ENCODE results near the gene DOHH.
"Not testable (repeated sequence)": the region's sequence is repeated elsewhere in the genome, so short reads cannot be mapped to it uniquely, and the experiment has no call there.

Gene DOHH

GRCh38 chr19:3448616-3449334 lies 51.7 kb downstream of the DOHH start:
- H3K4me3 ChIP-seq (ENCODE audit: low read depth, low read length), result no peak overlapping the region
- TF ChIP-seq, protein P1, sequence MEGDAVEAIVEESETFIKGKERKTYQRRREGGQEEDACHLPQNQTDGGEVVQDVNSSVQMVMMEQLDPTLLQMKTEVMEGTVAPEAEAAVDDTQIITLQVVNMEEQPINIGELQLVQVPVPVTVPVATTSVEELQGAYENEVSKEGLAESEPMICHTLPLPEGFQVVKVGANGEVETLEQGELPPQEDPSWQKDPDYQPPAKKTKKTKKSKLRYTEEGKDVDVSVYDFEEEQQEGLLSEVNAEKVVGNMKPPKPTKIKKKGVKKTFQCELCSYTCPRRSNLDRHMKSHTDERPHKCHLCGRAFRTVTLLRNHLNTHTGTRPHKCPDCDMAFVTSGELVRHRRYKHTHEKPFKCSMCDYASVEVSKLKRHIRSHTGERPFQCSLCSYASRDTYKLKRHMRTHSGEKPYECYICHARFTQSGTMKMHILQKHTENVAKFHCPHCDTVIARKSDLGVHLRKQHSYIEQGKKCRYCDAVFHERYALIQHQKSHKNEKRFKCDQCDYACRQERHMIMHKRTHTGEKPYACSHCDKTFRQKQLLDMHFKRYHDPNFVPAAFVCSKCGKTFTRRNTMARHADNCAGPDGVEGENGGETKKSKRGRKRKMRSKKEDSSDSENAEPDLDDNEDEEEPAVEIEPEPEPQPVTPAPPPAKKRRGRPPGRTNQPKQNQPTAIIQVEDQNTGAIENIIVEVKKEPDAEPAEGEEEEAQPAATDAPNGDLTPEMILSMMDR (IDR thresholded peaks at IDR 0.05; ENCODE audit: low read depth, low read length), result no peak

GRCh38 chr19:3446657-3447056 lies 53.8 kb downstream of the DOHH start:
- H3K4me3 ChIP-seq (ENCODE audit: low read depth, low read length), result not testable (repeated sequence)

DNA sequence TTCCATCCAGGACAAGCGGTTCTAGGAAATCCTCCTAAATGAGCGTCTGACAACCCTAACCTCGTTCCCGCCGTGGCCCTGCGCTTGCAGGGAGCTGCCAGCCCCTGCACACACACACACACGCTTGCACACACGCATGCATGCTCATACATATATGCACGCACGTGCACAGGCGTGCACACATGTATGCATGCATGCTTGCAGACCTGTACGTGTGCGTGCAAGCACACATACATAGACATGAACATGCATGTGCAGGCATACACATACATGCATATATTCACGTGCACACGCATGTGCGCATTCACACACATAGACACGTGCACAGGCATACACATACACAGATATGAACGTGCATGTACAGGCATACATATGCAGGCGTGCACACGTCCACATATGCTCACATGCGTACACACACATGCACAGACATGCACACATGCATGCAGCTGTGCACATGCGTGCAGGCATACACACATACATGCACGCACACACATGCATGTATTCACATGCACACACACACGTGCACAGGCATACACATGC lies 55.7 kb downstream of the DOHH start:
- TF ChIP-seq, protein P1 (IDR thresholded peaks at IDR 0.05; ENCODE audit: low read depth, low read length), result no peak
- H3K4me3 ChIP-seq (ENCODE audit: low read depth, low read length), result no peak overlapping the region

- H3K4me3 ChIP-seq (ENCODE audit: low read depth, low read length), result no peak overlapping the region
- TF ChIP-seq, protein P1 (IDR thresholded peaks at IDR 0.05; ENCODE audit: low read depth, low read length), result no peak
Measured at GRCh38 chr19:3443840-3444694, 56.4 kb downstream of the DOHH start.

DNA sequence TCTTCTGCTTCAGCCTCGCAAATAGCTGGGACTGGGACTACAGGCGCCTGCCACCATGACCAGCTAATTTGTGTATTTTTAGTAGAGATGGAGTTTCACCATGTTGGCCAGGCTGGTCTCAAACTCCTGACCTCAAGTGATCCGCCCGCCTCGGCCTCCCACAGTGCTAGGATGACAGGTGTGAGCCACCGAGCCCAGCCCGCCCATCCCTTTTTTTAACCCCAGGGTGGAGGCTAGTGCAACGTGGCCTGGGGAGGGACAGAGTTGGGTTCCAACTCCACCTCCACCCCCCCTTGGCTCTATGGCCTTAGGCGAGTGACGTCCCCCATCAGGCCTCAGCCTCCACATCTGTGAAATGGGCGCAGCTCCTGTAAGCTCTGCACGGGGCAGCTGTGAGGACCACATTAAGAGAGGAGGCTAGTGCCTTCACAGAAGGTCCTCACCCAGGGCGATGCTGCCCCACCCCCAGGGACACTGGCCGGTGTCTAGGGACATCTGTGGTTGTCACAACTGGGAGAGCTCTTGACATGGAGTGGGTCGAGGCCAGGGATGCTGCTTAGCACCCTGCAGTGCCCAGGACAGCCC lies 57.9 kb downstream of the DOHH start:
- H3K4me3 ChIP-seq (ENCODE audit: low read depth, low read length), result no peak overlapping the region
- TF ChIP-seq, protein P1 (IDR thresholded peaks at IDR 0.05; ENCODE audit: low read depth, low read length), result no peak

- TF ChIP-seq, protein P1 (IDR thresholded peaks at IDR 0.05; ENCODE audit: low read depth, low read length), result no peak
- no peak overlapping the region for H3K4me3 ChIP-seq (ENCODE audit: low read depth, low read length)
Measured at GRCh38 chr19:3441986-3442329, 58.5 kb downstream of the DOHH start.

DNA sequence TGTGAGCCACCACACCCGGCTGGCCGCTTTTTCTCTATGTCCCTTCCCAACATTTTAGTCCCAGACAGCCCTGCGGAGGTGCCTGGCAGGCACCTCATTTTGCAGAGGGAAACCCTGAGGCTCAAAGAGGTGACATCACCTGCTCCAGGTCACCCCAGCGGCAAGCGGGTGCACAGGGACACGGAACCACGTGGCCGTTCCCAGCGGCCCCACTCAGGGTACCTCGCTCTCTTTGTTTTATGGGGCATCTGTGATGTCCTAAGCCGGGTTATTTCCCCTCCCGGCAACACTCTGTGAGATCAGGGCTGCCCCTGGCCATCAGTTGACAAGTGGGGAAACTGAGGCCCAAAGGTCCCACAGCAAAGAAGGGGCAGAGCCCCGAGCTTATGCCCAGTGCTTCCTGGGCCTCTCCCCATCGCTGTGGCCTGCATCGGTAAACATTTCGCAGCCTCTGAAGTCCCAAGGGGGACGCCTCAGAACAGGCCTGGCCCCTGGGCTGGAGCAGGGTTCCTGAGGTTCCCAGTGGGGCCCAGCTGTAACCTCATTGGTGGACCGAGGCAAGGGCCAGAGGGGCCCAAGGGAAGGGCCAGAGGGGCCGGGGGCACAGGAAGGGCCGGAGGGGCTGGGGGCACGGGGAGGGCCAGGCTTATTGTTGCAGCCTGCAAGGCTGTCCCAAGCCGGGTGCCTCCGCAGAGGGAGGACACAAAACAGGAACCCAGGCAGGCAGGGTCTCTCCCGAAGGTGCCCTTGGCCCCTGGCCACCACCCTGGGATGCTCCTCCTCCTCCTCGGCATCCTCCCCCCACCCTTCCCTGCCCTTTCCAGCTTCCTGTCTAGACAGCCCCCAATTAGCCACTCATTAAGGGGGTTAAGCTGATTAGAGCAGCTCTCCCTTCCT lies 59.1 kb downstream of the DOHH start:
- no peak overlapping the region for H3K4me3 ChIP-seq (ENCODE audit: low read depth, low read length)
- TF ChIP-seq, protein P1 (IDR thresholded peaks at IDR 0.05; ENCODE audit: low read depth, low read length), result no peak
